ENCODE results near the gene PRDM15.

Gene PRDM15

DNA sequence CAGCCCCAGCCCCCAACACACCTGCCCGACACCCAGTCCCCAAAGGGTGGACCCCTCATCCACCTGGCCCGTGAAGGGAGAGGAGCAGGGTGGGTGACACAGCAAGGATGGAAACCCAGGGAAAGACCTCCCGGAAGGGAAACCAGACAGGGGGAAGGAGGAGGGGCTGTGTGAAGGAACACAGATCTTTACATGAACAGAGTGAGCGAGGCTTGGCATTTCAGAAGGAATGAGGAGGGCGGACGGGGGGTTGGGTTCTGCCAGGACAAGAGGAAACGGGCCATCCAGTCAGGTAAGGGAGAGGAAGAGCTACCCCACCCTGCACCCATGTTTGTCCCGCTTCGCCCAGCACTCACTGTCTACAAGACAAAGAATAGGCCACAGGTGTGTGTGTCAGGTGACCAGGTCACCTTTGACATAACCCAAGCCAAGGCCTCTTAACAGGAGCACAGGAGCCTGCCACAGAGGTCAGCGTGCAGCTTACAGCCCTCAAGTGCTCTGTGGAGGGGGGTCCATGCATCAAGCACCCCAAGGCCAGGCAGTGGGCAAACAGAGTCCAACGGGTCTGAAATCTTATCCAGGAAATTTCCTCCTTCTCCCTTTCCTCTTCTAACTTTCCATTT is 18.0 kb upstream of the PRDM15 start:
- DNase-seq (ENCODE audit: low read depth, low spot score): no peak
- H3K4me3 ChIP-seq (ENCODE audit: low read depth, low read length): no peak overlapping the region
- TF ChIP-seq, protein P1, sequence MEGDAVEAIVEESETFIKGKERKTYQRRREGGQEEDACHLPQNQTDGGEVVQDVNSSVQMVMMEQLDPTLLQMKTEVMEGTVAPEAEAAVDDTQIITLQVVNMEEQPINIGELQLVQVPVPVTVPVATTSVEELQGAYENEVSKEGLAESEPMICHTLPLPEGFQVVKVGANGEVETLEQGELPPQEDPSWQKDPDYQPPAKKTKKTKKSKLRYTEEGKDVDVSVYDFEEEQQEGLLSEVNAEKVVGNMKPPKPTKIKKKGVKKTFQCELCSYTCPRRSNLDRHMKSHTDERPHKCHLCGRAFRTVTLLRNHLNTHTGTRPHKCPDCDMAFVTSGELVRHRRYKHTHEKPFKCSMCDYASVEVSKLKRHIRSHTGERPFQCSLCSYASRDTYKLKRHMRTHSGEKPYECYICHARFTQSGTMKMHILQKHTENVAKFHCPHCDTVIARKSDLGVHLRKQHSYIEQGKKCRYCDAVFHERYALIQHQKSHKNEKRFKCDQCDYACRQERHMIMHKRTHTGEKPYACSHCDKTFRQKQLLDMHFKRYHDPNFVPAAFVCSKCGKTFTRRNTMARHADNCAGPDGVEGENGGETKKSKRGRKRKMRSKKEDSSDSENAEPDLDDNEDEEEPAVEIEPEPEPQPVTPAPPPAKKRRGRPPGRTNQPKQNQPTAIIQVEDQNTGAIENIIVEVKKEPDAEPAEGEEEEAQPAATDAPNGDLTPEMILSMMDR (IDR thresholded peaks at IDR 0.05; ENCODE audit: insufficient read depth, low read length, missing control alignments): no peak
- ChIA-PET POLR2A (no interaction called here), CTCF (interaction anchor here (1.2 kb wide), 1 partner anchor 220 kb away, joined by 3 read pairs; no protein-coding TSS in a partner anchor)

DNA sequence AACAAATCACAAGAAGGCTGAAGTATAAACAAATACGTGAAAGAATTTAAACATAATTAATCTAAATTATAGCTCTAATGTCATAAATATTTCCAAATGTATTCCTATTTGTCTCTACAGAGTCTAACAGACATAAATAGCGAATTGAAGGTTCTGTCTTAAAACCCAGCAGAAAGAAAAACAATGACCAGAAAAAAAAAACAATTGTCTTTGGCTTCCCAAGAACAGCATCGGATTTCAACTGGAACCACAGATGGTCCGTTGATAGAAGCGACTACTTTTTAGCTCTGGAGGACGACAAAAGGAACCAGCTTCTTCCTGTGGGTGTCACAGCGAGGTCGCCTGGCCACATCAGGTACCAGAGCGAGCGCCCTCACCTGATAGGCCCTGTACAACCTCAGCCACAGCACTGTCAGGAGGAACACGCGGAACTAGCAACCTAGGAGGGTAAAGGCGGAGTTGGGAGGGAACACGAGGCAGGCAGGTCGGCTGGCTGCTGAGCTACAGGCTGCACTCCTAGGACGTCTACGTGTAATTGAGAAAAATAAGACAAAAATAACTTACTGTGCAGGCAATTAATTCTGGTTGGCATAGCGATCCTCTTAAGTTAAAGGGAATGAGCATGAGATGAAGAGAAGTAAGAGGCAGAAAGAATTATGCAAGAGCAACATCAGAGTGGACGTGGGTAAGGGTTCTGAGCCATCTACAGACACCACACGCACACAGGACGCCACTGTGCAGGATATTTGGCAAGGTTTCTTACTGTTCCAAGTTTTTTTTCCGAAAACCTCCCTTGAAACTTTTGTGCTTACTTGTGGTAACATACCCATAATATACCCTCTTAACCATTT is 16.7 kb upstream of the PRDM15 start:
- ChIA-PET POLR2A (no interaction called here), CTCF (interaction anchor here (0.6 to 1.2 kb wide), 3 partner anchors 22 to 222 kb away, joined by 3 read pairs; no protein-coding TSS in a partner anchor)
- H3K4me3 ChIP-seq (ENCODE audit: low read depth, low read length): no peak overlapping the region
- no peak for DNase-seq (ENCODE audit: low read depth, low spot score)
- TF ChIP-seq, protein P1 (IDR thresholded peaks at IDR 0.05; ENCODE audit: insufficient read depth, low read length, missing control alignments): no peak

DNA sequence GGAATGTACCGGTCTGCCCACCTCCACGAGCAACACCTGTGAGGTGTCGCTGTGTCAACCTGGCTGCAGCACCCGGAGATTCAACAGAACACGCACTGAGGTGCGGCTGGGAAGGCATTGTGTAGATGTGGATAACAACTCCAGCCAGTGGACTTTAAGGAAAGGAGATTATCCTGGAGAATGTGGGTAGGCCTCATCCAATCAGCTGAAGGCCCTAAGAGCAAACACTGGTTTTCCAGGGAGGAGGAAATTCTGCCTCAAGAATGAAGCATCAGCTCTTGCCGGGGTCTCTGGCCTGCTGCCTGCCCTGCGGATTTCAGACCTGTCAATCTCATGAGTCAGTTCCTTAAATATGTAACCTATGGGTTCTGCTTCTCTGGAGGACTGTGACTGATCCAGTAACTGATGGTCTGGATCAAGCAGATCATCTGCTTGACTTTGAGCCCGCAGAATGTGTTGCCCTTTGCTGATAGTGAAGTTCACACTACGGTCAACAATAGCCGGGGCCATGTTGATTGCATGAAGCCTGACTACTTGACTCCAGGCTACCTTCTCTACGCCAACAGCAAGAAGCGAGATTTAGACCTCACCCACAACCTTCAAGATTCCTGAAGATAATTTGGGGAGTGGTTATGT is 15.9 kb upstream of the PRDM15 start:
- CTCF ChIA-PET: interaction anchor here (1.1 kb wide), 1 partner anchor 222 kb away, joined by 3 read pairs; no protein-coding TSS in a partner anchor
- POLR2A ChIA-PET: no interaction called here
- H3K4me3 ChIP-seq (ENCODE audit: low read depth, low read length): no peak overlapping the region
- DNase-seq (ENCODE audit: low read depth, low spot score): no peak
- TF ChIP-seq, protein P1 (IDR thresholded peaks at IDR 0.05; ENCODE audit: insufficient read depth, low read length, missing control alignments): no peak

DNA sequence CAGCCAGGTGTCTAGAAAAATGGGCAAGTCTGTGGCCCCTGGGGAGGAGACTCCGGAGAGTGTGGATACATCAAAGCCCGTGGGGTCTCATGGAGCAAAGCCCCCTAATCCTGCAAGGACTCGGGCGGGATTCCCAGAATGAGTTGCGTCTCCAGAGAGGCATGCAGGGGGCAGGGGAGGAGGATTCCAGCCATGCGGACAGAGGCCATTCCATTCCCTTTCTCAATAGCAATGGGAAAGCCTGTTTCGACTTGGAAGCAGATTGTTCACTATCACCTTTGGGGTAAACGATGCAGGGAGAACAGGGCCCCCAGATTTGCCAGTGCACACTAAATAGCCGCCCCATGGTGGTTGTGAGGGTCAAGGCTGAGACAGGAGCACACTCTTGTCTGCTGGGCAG is 15.4 kb upstream of the PRDM15 start:
- no peak overlapping the region for H3K4me3 ChIP-seq (ENCODE audit: low read depth, low read length)
- CTCF ChIA-PET: interaction anchor here (1.1 kb wide), 1 partner anchor 223 kb away, joined by 3 read pairs; no protein-coding TSS in a partner anchor
- POLR2A ChIA-PET: no interaction called here
- DNase-seq (ENCODE audit: low read depth, low spot score): no peak
- TF ChIP-seq, protein P1 (IDR thresholded peaks at IDR 0.05; ENCODE audit: insufficient read depth, low read length, missing control alignments): no peak

DNA sequence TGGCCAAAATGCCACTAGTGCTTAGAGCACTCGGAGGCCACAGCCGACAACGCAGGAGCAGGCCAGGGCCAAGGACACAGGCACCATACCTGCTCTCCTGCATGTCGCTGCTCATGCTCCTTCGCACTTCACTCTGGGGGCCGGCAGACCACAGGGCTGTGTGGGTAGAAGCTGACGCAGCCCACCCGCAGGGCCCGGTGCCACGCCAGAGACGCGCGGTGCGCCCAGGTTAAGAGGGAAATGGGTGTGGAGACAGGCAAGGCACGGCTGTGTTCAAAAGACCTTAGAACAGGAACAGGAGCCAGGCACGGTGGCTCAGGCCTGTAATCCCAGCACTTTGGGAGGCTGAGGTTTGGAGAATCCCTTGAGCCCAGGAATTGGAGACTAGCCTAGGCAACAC is 13.6 kb upstream of the PRDM15 start:
- no peak for DNase-seq (ENCODE audit: low read depth, low spot score)
- ChIA-PET POLR2A (no interaction called here), CTCF (interaction anchor here (1.4 kb wide), 1 partner anchor 8 kb away, joined by 3 read pairs; no protein-coding TSS in a partner anchor)
- H3K4me3 ChIP-seq (ENCODE audit: low read depth, low read length): no peak overlapping the region
- TF ChIP-seq, protein P1 (IDR thresholded peaks at IDR 0.05; ENCODE audit: insufficient read depth, low read length, missing control alignments): no peak

DNA sequence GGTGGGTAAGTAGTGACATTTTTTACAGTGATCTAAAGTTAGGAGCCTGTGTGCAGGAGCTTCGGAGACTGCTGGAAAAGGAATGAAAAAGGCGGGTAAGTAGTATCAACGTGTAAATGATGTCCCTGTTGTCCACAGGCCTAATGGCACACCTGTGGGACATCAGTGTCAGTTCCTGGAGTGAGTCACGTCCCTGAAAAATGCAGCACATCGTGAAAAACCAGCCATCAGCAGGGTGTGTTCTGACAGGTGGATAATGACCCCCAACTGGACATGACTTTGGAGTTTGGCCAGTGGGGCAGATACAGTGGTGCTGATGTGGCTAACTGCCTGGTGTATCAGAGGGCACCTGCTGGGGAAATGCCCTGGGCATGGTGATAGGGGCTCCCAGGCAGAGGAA is 12.0 kb upstream of the PRDM15 start:
- TF ChIP-seq, protein P1 (IDR thresholded peaks at IDR 0.05; ENCODE audit: insufficient read depth, low read length, missing control alignments): no peak
- no peak for DNase-seq (ENCODE audit: low read depth, low spot score)
- CTCF ChIA-PET: no interaction called here
- POLR2A ChIA-PET: no interaction called here
- no peak overlapping the region for H3K4me3 ChIP-seq (ENCODE audit: low read depth, low read length)

Data from AG04449 (cell line).